Activated CD4-positive, CD25-positive, alpha-beta regulatory T cell treated with anti-CD3 and anti-CD28 coated beads, Interleukin-2, amount 50 U/mL, for 24 hours (primary cell): ENCODE measurements around the gene COA3.
"Not testable (repeated sequence)": the region's sequence is repeated elsewhere in the genome, so short reads cannot be mapped to it uniquely, and the experiment has no call there.

Source experiments
- ATAC-seq, 2 donors: fragments of 150-1000 bp; cut with Tn5 transposase; one replicate each; pipeline ENCODE4 v1.10.0; 2021; ENCODE audit warnings: mild to moderate bottlenecking in 1 of 2, moderate library complexity in 1 of 2

Gene COA3

DNA sequence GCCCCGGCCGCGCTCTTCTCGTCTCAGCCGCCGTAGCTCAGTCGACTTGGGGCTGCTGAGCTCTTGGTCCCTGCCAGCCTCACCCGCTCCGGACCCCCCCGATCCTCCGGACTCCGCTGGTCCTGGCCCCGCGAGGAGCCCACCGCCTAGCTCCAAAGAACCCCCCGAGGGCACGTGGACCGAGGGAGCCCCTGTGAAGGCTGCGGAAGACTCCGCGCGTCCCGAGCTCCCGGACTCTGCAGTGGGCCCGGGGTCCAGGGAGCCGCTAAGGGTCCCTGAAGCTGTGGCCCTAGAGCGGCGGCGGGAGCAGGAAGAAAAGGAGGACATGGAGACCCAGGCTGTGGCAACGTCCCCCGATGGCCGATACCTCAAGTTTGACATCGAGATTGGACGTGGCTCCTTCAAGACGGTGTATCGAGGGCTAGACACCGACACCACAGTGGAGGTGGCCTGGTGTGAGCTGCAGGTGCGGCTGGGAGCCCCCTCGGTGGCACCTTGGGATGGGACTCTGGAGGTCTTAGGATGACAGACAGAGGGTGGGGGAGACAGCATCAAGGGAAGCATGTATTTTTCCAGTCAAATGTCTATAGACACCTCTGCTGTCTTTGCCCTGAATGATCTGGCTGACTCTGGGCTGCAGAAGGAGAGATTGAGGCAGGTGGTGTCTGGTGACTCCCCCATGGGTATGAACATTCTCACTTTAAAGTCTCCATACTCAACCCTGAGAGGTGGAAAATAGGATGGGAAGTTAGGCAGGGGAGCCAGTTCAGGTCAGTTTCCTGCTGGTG lies 17.5 kb downstream of the COA3 start:
- no peak for ATAC-seq

DNA sequence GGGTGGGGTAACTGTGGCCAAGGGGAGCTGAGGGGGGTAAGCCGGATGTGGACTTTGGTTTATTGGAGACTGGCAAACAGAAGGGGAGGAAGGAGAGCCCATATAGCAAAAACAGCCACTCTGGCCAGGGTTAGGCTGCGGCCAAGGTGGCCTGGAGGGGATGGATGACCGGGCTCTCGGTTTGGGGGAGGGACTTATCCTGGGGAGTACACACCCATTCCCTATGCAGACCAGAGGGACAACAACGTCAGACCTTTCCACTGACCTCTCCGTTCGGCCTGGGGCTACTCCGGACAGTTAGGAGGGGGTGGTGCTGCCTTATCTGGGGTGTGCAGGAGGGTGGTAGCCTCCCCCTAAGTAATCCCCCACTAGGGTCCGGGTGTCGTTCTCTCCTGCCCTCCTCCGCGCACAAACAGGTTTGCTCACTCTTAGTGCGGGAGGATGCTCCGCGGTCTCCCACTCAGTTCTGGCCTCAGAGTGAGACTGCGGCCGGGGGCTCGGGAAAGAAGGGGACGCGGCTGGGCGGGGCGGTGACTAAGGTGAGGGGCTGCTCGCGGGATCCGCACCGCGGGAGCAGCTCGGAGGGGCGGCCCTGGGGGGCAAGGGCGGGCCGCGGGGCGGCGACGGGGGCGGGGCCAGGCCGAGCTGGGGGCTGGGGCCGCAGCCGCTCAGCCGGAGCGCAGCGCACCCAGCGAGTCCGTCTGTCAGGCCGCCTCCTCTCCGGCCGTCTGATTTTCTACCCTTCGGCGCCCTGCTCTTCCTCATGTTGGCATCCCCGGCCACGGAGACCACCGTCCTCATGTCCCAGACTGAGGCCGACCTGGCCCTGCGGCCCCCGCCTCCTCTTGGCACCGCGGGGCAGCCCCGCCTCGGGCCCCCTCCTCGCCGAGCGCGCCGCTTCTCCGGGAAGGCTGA lies 18.3 kb downstream of the COA3 start, which contains the start of gene WNK4:
Gene WNK4 (plus strand): TSS at position 675 of the 915 bp plus-strand sequence. CDS start 89 bp downstream, at position 764.
- ATAC-seq, result no peak

DNA sequence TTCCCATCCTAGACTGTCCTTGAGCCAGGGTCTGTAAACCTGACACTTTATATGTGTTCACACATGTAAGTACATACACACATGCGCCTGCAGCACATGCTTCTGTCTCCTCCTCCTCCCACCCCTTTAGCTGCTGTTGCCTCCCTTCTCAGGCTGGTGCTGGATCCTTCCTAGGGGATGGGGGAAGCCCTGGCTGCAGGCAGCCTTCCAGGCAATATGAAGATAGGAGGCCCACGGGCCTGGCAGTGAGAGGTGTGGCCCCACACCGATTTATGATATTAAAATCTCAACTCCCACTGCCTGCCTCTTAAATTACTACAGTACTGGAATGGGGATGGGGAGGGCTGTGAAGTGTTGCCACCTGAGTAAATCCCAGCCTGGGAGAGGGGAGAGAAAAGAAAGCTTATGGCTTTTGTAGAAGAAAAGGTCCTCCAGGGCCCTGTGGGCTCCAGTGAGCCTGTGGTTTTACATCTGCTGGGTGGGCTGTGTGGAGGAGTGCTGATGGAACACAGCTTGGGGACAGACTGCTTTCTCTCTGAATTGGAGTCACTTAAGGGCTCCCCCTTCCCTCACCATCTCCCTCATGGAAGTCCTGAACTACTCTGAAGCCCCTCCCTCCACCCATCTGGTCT lies 19.1 kb downstream of the COA3 start:
- ATAC-seq, result no peak

DNA sequence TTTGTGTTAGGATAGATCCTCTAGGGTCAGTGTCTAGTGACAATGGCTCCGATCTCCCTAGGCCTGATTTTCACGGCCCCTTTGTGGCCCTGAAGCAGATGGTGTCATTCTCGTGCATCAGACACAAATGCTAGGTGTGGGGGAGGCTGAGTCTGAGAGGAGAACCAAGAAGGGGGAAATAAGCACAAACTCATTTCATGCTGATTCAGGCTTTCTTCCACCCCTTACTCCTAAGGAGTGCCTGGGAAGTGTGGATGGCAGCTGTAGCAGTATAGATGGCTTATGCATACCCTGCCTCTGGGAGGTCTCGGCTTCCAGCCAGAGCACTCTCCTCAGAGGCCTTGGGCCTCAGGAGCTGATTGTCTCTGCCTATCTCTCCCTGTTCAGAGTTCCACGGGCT lies 19.9 kb downstream of the COA3 start:
- ATAC-seq, result no peak

DNA sequence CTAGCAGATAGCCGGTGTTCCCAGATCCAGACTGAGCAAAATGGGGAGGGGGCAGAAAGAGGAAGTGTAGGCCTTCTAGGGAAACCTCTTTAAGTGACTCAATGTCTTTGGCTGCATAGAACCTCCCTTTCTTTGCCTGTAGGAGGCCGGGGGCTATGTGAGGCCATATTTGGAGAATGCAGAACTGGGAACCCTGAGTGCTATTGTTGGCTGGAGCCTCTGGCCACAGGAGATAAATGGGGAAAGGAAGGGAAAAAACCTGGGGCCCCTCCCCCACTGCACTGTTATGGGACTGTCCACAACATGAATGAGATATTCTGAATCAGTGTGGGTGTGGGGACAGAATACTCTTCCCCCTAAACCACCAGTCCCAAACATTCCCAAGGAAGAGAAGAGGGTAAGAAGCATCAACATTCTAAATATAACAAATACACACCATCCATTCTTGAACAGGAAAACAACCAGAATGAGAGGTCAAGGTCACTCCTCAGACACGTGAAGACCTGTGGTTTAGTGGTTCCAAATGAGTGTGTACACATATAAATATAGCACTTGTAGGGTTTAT lies 22.9 kb downstream of the COA3 start:
- no peak for ATAC-seq

DNA sequence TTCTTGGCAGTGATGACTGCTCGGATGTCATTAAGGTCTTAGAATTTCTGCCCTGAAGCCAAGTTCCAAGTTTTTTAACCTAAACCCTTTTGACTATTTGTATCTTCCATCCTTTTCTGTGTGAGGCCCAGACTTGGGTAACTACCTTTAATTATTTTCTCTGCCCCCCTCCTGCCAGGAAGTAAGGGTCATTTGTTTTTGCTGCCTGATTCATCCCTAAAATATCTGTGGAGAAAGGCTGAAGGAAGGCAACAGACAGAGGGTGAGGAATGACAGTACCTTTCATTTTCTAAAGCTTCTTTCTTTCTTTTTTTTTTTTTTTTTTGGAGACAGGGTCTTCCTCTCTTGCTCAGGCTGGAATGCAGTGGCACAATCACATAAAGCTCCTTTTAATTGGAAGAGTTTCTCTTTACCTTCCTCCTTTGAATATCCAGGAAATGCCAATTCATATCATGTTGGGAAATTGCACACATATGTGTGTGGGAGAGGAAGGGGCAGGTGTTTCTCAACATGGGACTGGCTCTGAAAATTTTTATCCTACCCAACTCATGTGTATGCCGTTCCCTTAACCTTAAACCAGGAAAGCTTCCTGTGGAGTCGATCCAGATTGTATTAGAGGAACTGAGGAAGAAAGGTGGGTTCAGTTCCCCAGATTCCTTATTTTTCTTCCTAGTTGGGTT lies 24.3 kb downstream of the COA3 start:
- no peak for ATAC-seq

DNA sequence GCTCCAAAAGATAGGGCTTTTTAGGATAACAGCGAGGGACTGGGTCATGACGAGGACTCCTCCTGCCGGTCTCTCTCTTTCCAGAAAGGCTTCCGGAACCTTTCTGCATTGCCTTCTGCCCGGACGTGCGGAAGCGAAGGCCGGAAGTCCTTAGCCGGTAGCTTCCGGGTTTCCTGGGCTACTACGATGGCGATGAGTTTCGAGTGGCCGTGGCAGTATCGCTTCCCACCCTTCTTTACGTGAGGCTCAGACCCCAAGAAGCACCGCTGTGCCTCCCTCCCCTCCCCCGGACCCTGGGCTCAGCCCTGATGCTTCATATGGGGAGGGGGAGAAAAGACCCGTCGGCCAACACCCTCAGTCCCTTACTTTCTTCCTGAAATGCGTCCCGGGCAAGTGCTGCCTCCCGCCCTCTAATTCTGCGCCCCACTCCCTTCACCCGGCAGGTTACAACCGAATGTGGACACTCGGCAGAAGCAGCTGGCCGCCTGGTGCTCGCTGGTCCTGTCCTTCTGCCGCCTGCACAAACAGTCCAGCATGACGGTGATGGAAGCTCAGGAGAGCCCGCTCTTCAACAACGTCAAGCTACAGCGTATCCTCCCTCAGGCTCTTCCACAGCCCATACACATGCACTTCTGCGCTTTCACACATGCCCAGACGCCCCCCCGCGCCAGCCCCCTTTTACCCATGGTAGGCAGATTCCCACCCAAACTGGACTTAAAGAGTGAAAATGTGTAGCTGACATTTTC lies 25.0 kb downstream of the COA3 start, which contains the start of gene VPS25:
Gene VPS25 (plus strand): TSS at position 160 of the 746 bp plus-strand sequence. CDS start 27 bp downstream, at position 187.
- ATAC-seq, result peak; percentile 98

DNA sequence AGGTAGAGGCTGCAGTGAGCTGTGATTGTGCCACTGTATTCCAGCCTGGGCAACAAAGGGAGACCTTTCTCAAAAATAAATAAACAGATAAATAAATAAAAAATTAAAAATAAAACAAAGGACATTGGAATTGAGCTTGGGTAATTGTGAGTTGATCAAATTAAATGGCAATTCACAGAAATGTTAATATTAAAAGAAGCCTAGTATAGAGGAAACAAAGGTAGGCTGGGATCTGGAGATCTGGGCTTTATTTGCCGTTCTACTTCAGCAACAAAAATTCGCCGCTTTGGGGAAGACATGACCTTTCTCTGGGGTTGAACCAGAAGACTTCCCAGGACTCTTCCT lies 25.6 kb downstream of the COA3 start:
- no peak for ATAC-seq

DNA sequence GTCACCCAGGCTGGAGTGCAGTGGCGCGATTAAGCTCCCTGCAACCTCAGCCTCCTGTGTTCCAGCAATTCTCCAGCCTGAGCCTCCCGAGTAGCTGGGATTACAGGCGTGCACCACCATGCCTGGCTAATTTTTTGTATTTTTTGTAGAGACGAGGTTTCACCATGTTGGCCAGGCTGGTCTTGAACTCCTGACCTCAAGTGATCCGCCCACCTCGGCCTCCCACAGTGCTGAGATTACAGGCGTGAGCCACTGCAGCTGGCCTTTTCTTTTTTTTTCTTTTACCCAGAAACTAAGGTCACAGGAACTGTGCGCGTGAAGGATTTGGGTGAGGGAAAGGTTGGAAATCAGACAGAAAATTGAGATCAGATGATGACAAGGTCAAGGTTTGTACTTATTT lies 28.5 kb downstream of the COA3 start:
- ATAC-seq, result not testable (repeated sequence)

DNA sequence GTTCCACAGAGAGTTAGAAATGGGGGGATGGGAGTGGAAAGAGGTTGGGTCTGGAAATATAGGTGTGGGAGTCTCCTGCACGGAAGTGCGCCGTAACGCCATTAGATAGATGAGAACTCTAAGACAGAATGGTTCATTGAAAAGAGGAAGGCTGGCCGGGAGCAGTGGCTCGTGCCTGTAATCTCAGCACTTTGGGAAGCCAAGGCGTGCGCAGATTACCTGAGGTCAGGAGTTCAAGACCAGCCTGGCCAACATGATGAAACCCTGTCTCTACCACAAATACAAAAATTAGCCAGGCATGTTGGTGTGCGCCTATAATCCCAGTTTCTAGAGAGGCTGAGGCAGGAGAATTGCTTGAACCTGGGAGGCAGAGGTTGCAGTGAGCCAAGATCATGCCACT lies 30.5 kb downstream of the COA3 start:
- not testable (repeated sequence) for ATAC-seq

DNA sequence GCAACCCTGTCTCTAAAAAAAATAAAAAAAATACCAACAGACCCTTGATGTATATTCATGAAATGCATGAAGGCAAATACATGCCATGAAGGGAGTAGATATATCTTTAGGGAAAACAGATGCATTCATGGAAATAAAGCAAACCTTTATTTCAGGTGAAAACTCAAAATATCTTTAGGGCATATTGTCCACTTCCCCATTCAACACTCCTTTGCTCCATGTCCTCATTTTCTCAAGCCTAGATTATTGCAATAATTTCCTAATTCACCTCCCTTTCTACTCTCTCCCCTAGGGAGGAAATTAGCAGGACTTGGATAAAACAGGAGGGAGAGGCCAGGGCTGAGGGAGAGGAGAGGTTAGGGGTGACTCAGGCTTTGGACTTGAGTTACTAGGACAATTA lies 31.0 kb downstream of the COA3 start:
- no peak for ATAC-seq

DNA sequence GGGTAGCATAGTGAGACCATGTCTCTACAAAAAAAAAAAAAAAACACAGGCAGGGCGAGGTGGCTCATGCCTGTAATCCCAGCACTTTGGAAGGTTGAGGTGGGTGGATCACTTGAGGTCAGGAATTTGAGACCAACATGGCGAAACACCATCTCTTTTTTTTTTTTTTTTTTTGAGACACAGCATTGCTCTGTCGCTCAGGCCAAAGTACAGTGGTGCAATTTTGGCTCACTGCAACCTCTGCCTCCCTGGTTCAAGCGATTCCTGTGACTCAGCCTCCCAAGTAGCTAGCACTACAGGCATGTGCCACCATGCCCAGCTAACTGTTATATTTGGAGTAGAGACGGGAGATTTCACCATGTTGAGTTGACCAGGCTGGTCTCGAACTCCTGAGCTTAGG lies 32.4 kb downstream of the COA3 start:
- ATAC-seq, result no peak

DNA sequence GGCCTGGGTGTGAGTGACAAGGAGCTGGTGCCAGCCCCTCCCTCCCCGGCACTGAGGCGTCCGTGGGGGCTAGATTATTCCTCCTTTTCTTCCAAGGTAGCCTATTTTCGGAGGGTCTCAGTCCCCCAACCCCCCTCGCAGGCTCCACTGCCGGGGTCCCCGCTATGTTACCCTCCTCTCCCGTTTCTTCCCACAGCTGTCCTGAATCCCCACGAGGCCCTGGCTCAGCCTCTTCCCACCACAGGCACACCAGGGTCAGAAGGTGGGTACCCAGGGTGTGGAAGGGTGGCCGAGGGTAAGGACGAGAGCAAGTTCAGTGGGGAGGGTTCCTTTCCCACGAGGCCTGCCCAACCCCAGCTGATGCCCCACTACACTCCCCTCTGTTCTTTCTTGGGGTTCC lies 36.9 kb downstream of the COA3 start:
- ATAC-seq, result no peak

DNA sequence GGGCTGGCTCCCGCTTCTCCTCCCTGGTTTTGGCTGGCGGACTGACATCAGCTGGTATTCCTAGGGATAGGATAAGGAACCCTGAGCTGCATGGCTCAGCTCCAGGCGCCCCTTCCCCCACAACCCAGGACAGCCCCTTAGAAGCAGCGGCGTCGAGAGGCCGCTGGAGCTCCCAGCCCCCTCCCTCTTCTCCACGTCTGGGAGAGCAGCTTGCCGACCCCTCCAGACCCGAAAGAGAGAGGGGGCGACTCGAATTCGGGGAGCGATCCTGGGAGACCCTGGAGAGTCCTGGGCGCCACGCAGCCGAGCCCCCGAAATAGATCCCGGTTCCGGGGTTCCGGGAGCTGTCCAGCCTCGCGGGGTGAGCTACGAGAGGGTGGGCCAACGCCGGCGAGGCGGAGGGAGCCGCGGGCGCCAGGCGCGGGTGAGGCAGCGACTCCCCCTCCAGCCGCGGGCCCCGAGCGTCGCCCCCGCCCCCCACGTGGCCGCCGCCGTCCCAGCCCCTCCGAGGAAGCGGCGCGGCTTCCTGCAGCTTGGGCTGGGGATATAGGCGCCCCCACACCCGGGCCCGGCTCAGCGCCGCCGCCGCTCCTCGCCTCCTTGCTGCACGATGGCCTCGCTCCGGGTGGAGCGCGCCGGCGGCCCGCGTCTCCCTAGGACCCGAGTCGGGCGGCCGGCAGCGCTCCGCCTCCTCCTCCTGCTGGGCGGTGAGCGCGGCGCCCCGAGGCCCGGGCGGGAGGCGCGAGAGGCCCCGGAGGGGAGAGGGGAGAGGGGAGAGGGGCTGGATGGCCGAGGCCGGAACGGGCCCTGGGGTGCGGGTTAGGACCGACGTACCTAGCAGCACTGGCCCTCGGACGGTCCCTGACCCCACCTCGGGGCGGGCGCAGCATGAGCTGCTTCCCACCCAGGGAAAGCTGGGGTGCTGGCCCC lies 37.6 kb downstream of the COA3 start, which contains the start of gene RAMP2:
Gene RAMP2 (plus strand): TSS at position 576 of the 930 bp plus-strand sequence. CDS start 35 bp downstream, at position 611.
- ATAC-seq, result peak; percentile 19 to 37

DNA sequence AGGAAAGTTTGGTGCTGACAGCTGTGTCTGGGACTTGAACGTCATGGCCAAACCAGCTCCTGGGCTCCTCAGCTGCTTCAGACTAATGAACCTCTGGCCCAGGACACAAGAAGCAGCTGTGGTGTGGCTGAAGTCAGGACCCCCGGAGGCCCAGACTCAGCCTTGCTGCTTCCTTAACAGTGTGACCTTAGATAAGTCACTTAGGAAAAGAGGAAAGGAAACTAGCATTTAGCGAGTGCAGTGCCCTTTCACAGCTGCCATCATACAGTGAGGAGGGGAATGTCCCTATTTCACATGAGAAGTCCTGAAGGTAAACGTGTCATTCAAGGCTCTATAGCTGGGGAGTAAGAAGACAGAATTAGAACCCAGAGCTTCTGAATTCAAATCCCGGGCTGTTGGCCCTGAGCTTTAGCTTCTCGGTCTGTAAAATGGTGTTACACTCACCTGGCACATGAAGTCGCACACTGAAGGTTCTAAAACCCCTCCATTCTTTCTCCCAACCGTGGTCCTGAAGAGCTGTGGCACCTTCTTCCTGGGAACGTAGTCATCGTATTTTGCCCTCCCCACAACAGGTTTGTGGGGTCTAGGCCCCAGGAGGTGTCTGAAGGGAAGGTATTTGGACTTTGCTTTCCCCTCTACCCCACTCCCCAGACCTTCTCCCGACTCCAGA lies 38.4 kb downstream of the COA3 start:
- peak in 1 of 2 donors; percentile 41 for ATAC-seq

DNA sequence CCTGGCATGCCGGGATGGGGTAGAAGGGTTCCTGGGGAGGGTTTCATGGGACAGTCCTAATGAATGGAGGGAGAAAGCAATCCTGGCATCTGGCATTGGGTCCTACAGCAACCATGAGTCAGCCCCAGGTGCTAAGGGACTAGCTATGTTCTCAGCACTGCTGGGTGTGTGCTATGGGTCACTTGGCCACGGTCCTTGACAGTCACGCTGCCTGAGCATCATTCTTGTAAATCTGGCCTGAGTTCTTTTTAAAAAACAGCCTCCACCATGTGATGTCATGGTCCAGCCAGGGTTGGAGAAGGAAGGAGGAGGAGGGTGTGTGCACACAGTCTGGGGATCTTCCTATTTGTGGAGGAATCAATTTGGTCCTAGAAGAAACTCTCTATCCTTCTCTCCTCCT lies 43.7 kb downstream of the COA3 start:
- ATAC-seq, result no peak

DNA sequence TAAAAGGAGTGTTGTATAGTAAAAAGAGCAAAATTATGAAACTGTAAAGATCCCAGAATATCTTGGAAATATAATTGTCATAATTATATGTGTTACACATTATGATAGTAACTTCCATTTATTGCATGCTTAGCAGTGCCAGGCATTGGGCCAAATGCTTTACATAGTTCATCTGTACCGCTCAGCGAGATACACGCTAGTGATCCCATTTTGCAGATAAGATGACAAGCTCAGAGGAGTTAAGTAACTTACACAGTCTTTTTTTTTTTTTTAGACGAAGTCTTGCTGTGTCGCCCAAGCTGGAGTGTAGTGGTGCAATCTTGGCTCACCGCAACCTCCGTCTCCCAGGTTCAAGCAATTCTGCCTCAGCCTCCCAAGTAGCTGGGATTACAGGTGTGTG lies 46.9 kb downstream of the COA3 start:
- ATAC-seq, result no peak

DNA sequence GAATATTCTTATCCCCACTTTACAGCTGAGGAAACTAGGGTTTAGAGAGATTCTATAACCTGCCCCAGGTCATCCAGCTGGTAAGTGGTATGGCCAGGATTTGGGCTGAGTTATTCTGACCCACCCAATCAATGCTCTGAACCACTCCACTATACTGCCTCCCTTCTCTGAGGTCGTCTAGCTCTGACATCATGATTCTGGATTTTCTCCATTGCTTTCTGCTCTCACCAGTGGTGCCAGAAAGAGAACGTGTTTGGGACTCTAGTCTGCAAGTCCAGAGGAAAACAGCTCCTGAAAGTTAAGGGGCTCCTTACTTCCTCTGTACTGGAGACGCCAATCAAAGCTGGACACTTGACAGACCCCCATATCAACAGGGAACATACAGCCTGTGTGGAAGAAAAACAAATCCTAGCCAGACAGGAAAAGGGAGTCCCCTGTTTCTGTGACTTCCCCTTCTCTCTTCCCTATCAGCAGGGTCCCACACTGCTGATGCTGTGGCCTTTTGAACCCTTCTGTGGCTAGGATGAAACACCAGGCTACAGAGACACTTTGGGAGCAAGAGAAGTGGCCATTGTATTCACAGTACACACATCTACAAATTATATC lies 47.7 kb downstream of the COA3 start:
- no peak for ATAC-seq
